Choroid plexus epithelial cell (primary cell): Measurements from ENCODE around the gene HUWE1.

ENCODE experiments used
- DNase-seq: peaks from one replicate; pipeline ENCODE4 v3.0.0-alpha.2; 2010; ENCODE audit warnings: low read depth
- H3K4me3 ChIP-seq: 2 replicates; pipeline ENCODE4 v1.5.1; 2011; ENCODE audit warnings: low read depth, mild to moderate bottlenecking, control low read depth, low read length, moderate library complexity
- CTCF ChIP-seq: conservative IDR thresholded peaks from 2 replicates; pipeline ENCODE4 v1.5.1; 2011; ENCODE audit warnings: low read depth, mild to moderate bottlenecking, control low read depth, inconsistent platforms, low read length, moderate library complexity

HUWE1 gene

DNA sequence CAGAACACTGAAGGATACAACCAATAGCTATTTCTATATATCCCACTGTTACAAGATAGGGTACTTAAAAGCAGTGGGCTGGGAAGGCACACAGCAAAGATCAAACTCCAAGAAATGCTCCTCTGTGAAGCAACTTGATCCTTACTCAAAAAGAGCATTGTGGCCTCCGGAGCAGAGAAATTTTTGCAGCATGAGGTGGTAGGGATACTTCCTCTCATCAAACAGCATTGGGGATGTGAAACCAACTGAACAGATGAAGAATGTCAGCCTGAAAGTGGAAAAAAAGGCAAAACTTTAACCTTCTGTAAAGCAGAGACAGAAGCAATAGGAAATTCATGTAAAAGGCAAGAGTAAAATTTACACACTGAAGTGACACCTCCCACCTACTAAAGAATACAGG is 92.2 kb downstream of the HUWE1 start:
- no peak for TF ChIP-seq CTCF
- DNase-seq: peak; percentile 75
- no peak overlapping the region for H3K4me3 ChIP-seq

DNA sequence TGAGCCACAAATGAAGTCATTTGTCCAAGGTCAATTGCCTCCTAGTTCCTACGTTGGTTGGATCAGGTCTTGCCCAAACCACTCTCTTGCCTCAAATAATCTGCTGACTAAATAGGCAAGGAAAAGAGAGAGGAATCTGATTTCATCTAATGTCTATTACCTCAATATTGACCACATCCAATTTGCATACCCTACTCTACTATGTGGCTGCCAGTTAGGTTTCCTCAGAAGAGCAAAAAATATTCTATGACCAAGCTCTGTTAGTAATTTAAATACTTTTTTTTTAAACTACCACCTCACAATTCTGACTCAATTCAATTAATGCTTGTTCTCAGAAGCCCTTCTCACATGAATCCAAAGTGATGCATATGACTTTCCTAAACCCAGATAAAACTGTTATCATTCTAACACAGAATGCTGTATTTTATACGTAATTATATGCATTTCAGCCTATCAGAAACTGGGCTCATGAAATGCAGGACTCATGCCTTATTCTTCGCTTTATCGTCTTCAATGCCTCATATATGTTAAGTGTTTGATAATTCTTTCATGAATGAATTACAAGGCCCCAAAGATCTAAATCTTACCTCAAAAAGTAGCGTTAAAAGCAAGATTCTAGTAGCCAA is 98.6 kb downstream of the HUWE1 start:
- H3K4me3 ChIP-seq: no peak overlapping the region
- no peak for DNase-seq
- TF ChIP-seq CTCF: no peak

- DNase-seq: no peak
- no peak overlapping the region for H3K4me3 ChIP-seq
- no peak for TF ChIP-seq CTCF
Observed at GRCh38 chrX:53584891-53585290, 101.6 kb downstream of the HUWE1 start.

DNA sequence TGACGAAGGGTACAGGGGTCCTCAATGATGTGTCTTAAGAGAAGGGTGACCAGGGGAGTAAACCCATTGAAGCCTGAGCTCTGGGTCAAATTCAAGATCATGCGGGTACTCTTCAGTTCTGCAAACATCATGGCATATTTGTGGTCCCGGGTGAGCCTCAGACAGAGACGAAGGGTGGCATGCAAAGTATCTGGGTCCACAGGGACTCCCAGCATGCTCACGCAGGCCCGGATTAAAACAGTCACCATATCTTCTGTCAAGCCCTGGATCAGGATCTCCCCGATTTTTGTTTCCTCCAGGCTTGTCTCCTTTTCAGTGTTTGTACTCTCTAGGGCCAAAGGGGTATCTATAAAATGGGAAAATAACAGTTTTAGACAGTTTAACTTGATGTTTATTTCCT is 102.9 kb downstream of the HUWE1 start:
- TF ChIP-seq CTCF: no peak
- DNase-seq: no peak
- no peak overlapping the region for H3K4me3 ChIP-seq

- TF ChIP-seq CTCF: no peak
- no peak for DNase-seq
- no peak overlapping the region for H3K4me3 ChIP-seq
Observed at GRCh38 chrX:53580742-53581504, 105.6 kb downstream of the HUWE1 start.

- DNase-seq: no peak
- no peak for TF ChIP-seq CTCF
Observed at GRCh38 chrX:53571494-53571893, 115.0 kb downstream of the HUWE1 start.

DNA sequence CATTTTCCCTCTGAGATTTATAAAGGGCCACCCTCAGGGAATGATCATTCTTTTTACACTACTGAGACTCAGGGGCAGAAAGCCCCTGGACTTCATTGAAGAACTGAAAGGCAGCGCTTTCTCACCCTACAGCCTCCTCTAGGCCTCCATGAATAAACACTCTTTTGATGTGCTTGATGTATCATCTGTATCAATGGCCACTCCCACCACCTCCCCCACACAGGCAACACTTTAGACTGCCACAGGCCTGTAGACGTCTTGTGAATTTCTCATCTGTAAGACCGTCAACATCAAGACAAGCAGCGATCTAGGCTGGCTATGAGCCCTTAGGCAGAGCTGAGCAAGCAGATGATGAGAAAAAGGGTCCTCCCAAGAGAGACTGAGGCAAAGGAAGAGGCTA is 123.2 kb downstream of the HUWE1 start:
- no peak for TF ChIP-seq CTCF
- no peak overlapping the region for H3K4me3 ChIP-seq
- no peak for DNase-seq

More at GRCh38 chrX:53571494-53571893, 115.0 kb downstream of the HUWE1 start:
- no peak overlapping the region for H3K4me3 ChIP-seq
